ENCODE data around the gene MEOX2. TPM values are rescaled to one million over a fixed set of nuclear protein-coding genes. Genes with fewer than 3 reads are reported as not detected.

The MEOX2 gene
- total and polyA plus RNA-seq, 2 of the 8 experiments (the other 6 are each of a cell fraction or from before 2014, with no cell fraction given): 0.05 to 0.19 TPM

GRCh38 chr7:15586266-15586665 is 100.2 kb downstream of the MEOX2 start (continued):
- TF ChIP-seq CTCF (IDR thresholded peaks at IDR 0.05; ENCODE audit: control extremely low read depth in 1 of 3, insufficient read depth in 1 of 3, low read depth in 1 of 3, low read length in 3 of 3) (no peak), EGR1 (IDR thresholded peaks at IDR 0.05; ENCODE audit: borderline replicate concordance, low read depth, low read length) (no peak), ATF3 (IDR thresholded peaks at IDR 0.05; ENCODE audit: insufficient read depth, low read depth, low read length) (no peak), NANOG (IDR thresholded peaks at IDR 0.05; ENCODE audit: insufficient read depth, low read depth, low read length, poor library complexity, severe bottlenecking) (no peak), JUND (IDR thresholded peaks at IDR 0.05; ENCODE audit: low read length) (no peak)

All from H1 (cell line).